CD4-positive, alpha-beta T cell treated with Interleukin-4 for 1 hour (primary cell): ENCODE data around the gene TRABD2B.

Source experiments
- DNase-seq, 2 donors: peaks; one replicate each; pipeline ENCODE4 v3.0.0-alpha.2; 2020 to 2022

Gene TRABD2B

GRCh38 chr1:47751193-47751592 lies 246.0 kb downstream of the TRABD2B start:
- no peak for DNase-seq

GRCh38 chr1:47745715-47746609 lies 251.2 kb downstream of the TRABD2B start:
- DNase-seq = no peak

- no peak for DNase-seq
Observed at GRCh38 chr1:47742890-47743760, 254.1 kb downstream of the TRABD2B start.

GRCh38 chr1:47738560-47739182 lies 258.5 kb downstream of the TRABD2B start:
- DNase-seq = no peak

- DNase-seq = no peak
Observed at GRCh38 chr1:47732489-47732888, 264.7 kb downstream of the TRABD2B start.

- DNase-seq = no peak
Observed at GRCh38 chr1:47731730-47732129, 265.5 kb downstream of the TRABD2B start.

GRCh38 chr1:47729685-47730084 lies 267.5 kb downstream of the TRABD2B start:
- no peak for DNase-seq

GRCh38 chr1:47727697-47728085 lies 269.5 kb downstream of the TRABD2B start:
- no peak for DNase-seq

GRCh38 chr1:47727051-47727696 lies 270.0 kb downstream of the TRABD2B start:
- DNase-seq = no peak

- DNase-seq = peak; percentile 43 to 52
Observed at GRCh38 chr1:47725992-47726855, 271.0 kb downstream of the TRABD2B start.

- no peak for DNase-seq
Observed at GRCh38 chr1:47725511-47725991, 271.6 kb downstream of the TRABD2B start.

GRCh38 chr1:47725000-47725473 lies 272.1 kb downstream of the TRABD2B start:
- DNase-seq = no peak

- DNase-seq = no peak
Observed at GRCh38 chr1:47724432-47724999, 272.7 kb downstream of the TRABD2B start.

- DNase-seq = no peak
Observed at GRCh38 chr1:47722909-47723580, 274.1 kb downstream of the TRABD2B start.

- no peak for DNase-seq
Observed at GRCh38 chr1:47722101-47722500, 275.1 kb downstream of the TRABD2B start.

GRCh38 chr1:47720111-47720510 lies 277.1 kb downstream of the TRABD2B start:
- no peak for DNase-seq

GRCh38 chr1:47717341-47717740 lies 279.8 kb downstream of the TRABD2B start:
- no peak for DNase-seq

GRCh38 chr1:47713975-47714767 lies 283.0 kb downstream of the TRABD2B start:
- no peak for DNase-seq

- DNase-seq = no peak
Observed at GRCh38 chr1:47713333-47713953, 283.7 kb downstream of the TRABD2B start.
